Body of pancreas (tissue), 4 donors: ENCODE results near the gene PIANP.
"Not testable (repeated sequence)": the region's sequence is repeated elsewhere in the genome, so short reads cannot be mapped to it uniquely, and the experiment has no call there.

Experiments used
- POLR2A ChIP-seq, 3 donors: fragments of 450-650 bp; IDR thresholded peaks; one replicate each; pipeline ENCODE4 v1.6.1; 2016; ENCODE audit warnings: antibody characterized with exemption in 3 of 3, mild to moderate bottlenecking in 2 of 3
- TF ChIP-seq, protein P1 (sequence below), 7 experiments: fragments of 450-650 bp in 4 of 7; fragments of 200-600 bp in 3 of 7; sonication (generic) in 3 of 7; IDR thresholded peaks; one replicate each; pipeline ENCODE4 v1.5.1; 2016 to 2019; ENCODE audit warnings: antibody characterized with exemption in 7 of 7

DNA sequence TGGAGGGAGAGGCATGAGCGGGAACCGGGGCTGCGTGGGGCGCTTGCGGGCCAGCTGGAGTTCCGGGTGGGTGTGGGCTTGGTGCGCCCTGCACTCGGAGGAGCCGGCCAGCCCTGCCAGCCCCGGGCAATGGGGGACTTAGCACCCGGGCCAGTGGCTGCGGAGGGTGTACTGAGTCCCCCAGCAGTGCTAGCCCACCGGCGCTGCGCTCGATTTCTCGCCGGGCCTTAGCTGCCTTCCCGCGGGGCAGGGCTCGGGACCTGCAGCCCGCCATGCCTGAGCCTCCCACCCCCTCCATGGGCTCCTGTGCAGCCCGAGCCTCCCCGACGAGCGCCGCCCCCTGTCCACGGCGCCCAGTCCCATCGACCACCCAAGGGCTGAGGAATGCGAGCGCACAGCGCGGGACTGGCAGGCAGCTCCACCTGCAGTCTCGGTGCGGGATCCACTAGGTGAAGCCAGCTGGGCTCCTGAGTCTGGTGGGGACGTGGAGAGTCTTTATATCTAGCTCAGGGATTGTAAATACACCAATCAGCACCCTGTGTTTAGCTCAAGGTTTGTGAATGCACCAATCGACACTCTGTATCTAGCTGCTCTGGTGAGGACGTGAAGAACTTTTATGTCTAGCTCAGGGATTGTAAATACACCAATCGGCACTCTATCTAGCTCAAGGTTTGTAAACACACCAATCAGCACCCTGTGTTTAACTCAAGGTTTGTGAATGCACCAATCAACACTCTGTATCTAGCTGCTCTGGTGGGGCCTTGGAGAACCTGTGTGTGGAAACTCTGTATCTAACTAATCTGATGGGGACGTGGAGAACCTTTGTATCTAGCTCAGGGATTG lies 15.6 kb upstream of the PIANP start:
- TF ChIP-seq, protein P1, sequence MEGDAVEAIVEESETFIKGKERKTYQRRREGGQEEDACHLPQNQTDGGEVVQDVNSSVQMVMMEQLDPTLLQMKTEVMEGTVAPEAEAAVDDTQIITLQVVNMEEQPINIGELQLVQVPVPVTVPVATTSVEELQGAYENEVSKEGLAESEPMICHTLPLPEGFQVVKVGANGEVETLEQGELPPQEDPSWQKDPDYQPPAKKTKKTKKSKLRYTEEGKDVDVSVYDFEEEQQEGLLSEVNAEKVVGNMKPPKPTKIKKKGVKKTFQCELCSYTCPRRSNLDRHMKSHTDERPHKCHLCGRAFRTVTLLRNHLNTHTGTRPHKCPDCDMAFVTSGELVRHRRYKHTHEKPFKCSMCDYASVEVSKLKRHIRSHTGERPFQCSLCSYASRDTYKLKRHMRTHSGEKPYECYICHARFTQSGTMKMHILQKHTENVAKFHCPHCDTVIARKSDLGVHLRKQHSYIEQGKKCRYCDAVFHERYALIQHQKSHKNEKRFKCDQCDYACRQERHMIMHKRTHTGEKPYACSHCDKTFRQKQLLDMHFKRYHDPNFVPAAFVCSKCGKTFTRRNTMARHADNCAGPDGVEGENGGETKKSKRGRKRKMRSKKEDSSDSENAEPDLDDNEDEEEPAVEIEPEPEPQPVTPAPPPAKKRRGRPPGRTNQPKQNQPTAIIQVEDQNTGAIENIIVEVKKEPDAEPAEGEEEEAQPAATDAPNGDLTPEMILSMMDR (IDR thresholded peaks at IDR 0.05): not testable (repeated sequence)
- TF ChIP-seq POLR2A (IDR thresholded peaks at IDR 0.05): not testable (repeated sequence)
